K562 (cell line): ENCODE data around the gene FGFBP2. TPM values are rescaled to one million over a fixed set of nuclear protein-coding genes. Genes with fewer than 3 reads are reported as not detected.

Experiments
- ATAC-seq: fragments of 200-7000 bp; cut with Tn5 transposase; 3 replicates; pipeline ENCODE4 v1.9.1; 2020; ENCODE audit warnings: moderate library complexity
- BruUV-seq: library from RNA; stranded (reverse); fragments of 400-500 nt; replicated peaks from 2 replicates; lab custom pipeline; 2021; lab: Mats Ljungman, UMichigan
- CTCF ChIA-PET: fragments of 300-600 bp; formaldehyde crosslinking; extraction: SDS; loops from one replicate; lab custom pipeline; 2021; ENCODE audit warnings: low intra/inter-chr PET ratio; lab: Yijun Ruan, JAX
- POLR2A ChIA-PET: fragments of 300-600, 350-650 bp; sonication (Branson Sonifier 250); formaldehyde crosslinking; extraction: SDS; loops from one replicate; lab custom pipeline; 2021; ENCODE audit warnings: antibody characterized with exemption, inconsistent platforms; lab: Yijun Ruan, JAX
- DNase-seq, 4 experiments: peaks; one replicate each; pipeline versions ENCODE4 v3.0.0 to v3.0.0-alpha.2; 2011 to 2018; ENCODE audit warnings: low spot score in 3 of 4, mixed read lengths in 3 of 4; ENCODE audit errors: extremely low read depth in 1 of 4
- FAIRE-seq: peaks from 2 replicates; lab custom pipeline; 2011; peaks lifted over from hg19 to GRCh38; lab: Jason Lieb, UNC
- H2AFZ ChIP-seq: 2 replicates; pipeline ENCODE4 v1.6.0; 2011; ENCODE audit warnings: low read depth, low read length, control low read depth, inconsistent platforms
- H3K27ac ChIP-seq: fragments of 200-600 bp; 3 replicates; pipeline ENCODE4 v1.8.0; 2011; ENCODE audit warnings: low read depth, mild to moderate bottlenecking, control low read depth, inconsistent platforms, low read length, moderate library complexity, mixed read lengths; ENCODE audit errors: extremely low read depth
- H3K27me3 ChIP-seq, 2 experiments: fragments of 300-600 bp in 1 of 2; 2 replicates in 1 of 2; 3 replicates in 1 of 2; pipeline versions ENCODE4 v1.6.0 to v1.8.0; 2011; ENCODE audit warnings: inconsistent platforms in 2 of 2, low read length in 2 of 2, mild to moderate bottlenecking in 1 of 2, mixed read lengths in 1 of 2, moderate library complexity in 1 of 2; ENCODE audit not compliant: control insufficient read depth in 2 of 2, insufficient read depth in 2 of 2
- H3K36me3 ChIP-seq: fragments of 300-600 bp; 3 replicates; pipeline ENCODE4 v1.8.0; 2011; ENCODE audit warnings: mild to moderate bottlenecking, low read length, inconsistent platforms; ENCODE audit not compliant: control insufficient read depth, insufficient read depth
- H3K4me1 ChIP-seq, 2 experiments: fragments of 200-600 bp in 1 of 2; replicated peaks in 1 of 2; 2 replicates in 1 of 2; 3 replicates in 1 of 2; pipeline versions ENCODE4 v1.5.1 to v1.8.0; 2011; ENCODE audit warnings: inconsistent platforms in 2 of 2, low read length in 2 of 2, mild to moderate bottlenecking in 1 of 2, mixed read lengths in 1 of 2, moderate library complexity in 1 of 2; ENCODE audit not compliant: control insufficient read depth in 2 of 2, insufficient read depth in 2 of 2
- H3K4me2 ChIP-seq: 2 replicates; pipeline ENCODE4 v1.6.1; 2011; ENCODE audit warnings: low read length, control low read depth, inconsistent platforms, mixed read lengths; ENCODE audit not compliant: insufficient read depth
- H3K4me3 ChIP-seq: fragments of 200-600 bp; sonication (generic), shearing (Covaris generic); 2 replicates; pipeline ENCODE4 v1.5.1; 2016; ENCODE audit warnings: control low read depth, inconsistent platforms
- H3K79me2 ChIP-seq: fragments of 200-600 bp; 3 replicates; pipeline ENCODE4 v1.8.0; 2011; ENCODE audit warnings: low read length, inconsistent platforms; ENCODE audit not compliant: control insufficient read depth, insufficient read depth
- H3K9ac ChIP-seq, 2 experiments: 2 replicates each; pipeline versions ENCODE4 v1.6.0 to v1.6.1; 2011; ENCODE audit warnings: low read depth in 2 of 2, low read length in 2 of 2, control low read depth in 1 of 2, inconsistent platforms in 1 of 2, mild to moderate bottlenecking in 1 of 2, mixed read lengths in 1 of 2; ENCODE audit not compliant: insufficient read depth in 1 of 2
- H3K9me1 ChIP-seq: one replicate; pipeline ENCODE4 v1.6.0; 2011; ENCODE audit warnings: inconsistent platforms, mild to moderate bottlenecking, low read length, moderate library complexity; ENCODE audit not compliant: control insufficient read depth, insufficient read depth
- H3K9me3 ChIP-seq: replicated peaks from 2 replicates; pipeline ENCODE4 v1.5.1; 2011; ENCODE audit warnings: low read depth, low read length, inconsistent platforms; ENCODE audit not compliant: control insufficient read depth, insufficient read depth
- H4K20me1 ChIP-seq: replicated peaks from 2 replicates; pipeline ENCODE4 v1.6.1; 2011; ENCODE audit warnings: low read length, inconsistent platforms, mixed read lengths; ENCODE audit not compliant: control insufficient read depth, insufficient read depth
- BRD9 ChIP-seq: fragments of 450-650 bp; IDR thresholded peaks from 2 replicates; pipeline ENCODE4 v1.6.1; 2018; ENCODE audit warnings: low read depth; ENCODE audit not compliant: partially characterized antibody
- ESRRB ChIP-seq: fragments of 250-450 bp; sonication (Bioruptor Pico); IDR thresholded peaks from 2 replicates; pipeline ENCODE4 v1.5.0; 2020; ENCODE audit warnings: mild to moderate bottlenecking, moderate library complexity, borderline replicate concordance
- NR2C2 ChIP-seq, 2 experiments: fragments of 200-800 bp in 1 of 2; sonication (Bioruptor generic) in 1 of 2; sonication (generic) in 1 of 2; formaldehyde crosslinking in 1 of 2; IDR thresholded peaks; 2 replicates each; pipeline versions ENCODE4 v1.6.1 to v1.8.0; 2016 to 2022; ENCODE audit warnings: mild to moderate bottlenecking in 1 of 2, missing compliant biosample characterization in 1 of 2, missing genetic modification characterization in 1 of 2, missing genetic modification reagents in 1 of 2
- SNAPC5 ChIP-seq: fragments of 250-450 bp; sonication (Bioruptor Pico); IDR thresholded peaks from 2 replicates; pipeline ENCODE4 v1.8.0; 2021; ENCODE audit warnings: moderate library complexity, mild to moderate bottlenecking, inconsistent platforms
- TAF15 ChIP-seq: fragments of 200-400 bp; formaldehyde crosslinking; IDR thresholded peaks from 2 replicates; pipeline ENCODE4 v1.6.1; 2017; ENCODE audit warnings: mild to moderate bottlenecking, low read depth, low read length, moderate library complexity
- ZC3H8 ChIP-seq: fragments of 450-650 bp; IDR thresholded peaks from 2 replicates; pipeline ENCODE4 v1.6.1; 2017
- ZNF224 ChIP-seq: sonication (generic); formaldehyde crosslinking; IDR thresholded peaks from 2 replicates; pipeline ENCODE4 v1.8.0; 2022; ENCODE audit warnings: mild to moderate bottlenecking, missing genetic modification reagents
- ZNF239 ChIP-seq: fragments of 250-450 bp; sonication (Bioruptor Pico); IDR thresholded peaks from 2 replicates; pipeline ENCODE4 v1.4.0; 2020; ENCODE audit warnings: mild to moderate bottlenecking
- WGBS: fragments of 100-300 bp; shearing (Covaris generic); methylation state at CpG from one replicate; pipeline ENCODE4 v1.1.6; 2016; ENCODE audit warnings: low coverage, mixed read lengths; ENCODE audit not compliant: insufficient coverage; ENCODE audit errors: missing lambda C conversion rate; 5-methylcytosine and 5-hydroxymethylcytosine counted together
- in situ Hi-C: fragments of 300-500 bp; cut with MboI; formaldehyde crosslinking; loops from 4 replicates; pipeline ENCODE4 v1.15.0; 2018; ENCODE audit warnings: inconsistent platforms, mixed read lengths
- intact Hi-C: fragments of 100-400 bp; cut with micrococcal nuclease; formaldehyde crosslinking; loops from 2 replicates; pipeline ENCODE4 v1.14.2; 2022
- polyA plus RNA-seq, 8 experiments: library from polyadenylated mRNA; depleted of rRNA in 4 of 8; stranded (reverse) in 5 of 8; unstranded in 3 of 8; fragments of >200 nt; fragmentation: Nextera tagmentation in 2 of 8; fragmentation: Illumina TruSeq in 1 of 8; extraction: Ambion mirVana in 2 of 8; extraction: Trizol in 1 of 8; gene quantifications; 2 replicates each; pipeline versions ENCODE4 v1.2.1 to v1.2.3, GENCODE V29; 2011 to 2014; ENCODE audit warnings: inconsistent platforms in 1 of 8, missing spikeins in 1 of 8
- total RNA-seq, 7 experiments: library from RNA; depleted of rRNA in 6 of 7; stranded (reverse); fragments of >200 nt in 6 of 7; fragmentation: Illumina TruSeq in 2 of 7; extraction: Trizol in 2 of 7; gene quantifications; 2 replicates each; pipeline versions ENCODE4 v1.2.1 to v1.2.3, GENCODE V29; 2011 to 2021; ENCODE audit warnings: low replicate concordance in 1 of 7
- TF ChIP-seq, protein P1 (sequence below): fragments of 250-450 bp; sonication (Bioruptor Pico); IDR thresholded peaks from 2 replicates; pipeline ENCODE4 v1.4.0; 2020; ENCODE audit warnings: mild to moderate bottlenecking, moderate library complexity

The FGFBP2 gene
- total and polyA plus RNA-seq, 9 of the 15 experiments (the other 6 are each of a cell fraction or from before 2014, with no cell fraction given), result not detected

- Histone ChIP-seq H3K27ac (no peak overlapping the region), H3K4me1 (no peaks in the 10 kb centered on the region), H3K4me2 (no peak overlapping the region), H3K27me3 (peaks cover 8 to 14% of the 10 kb centered on the region in 2 experiments; a peak in 4 of 5 replicates), H3K79me2 (no peaks in the 10 kb centered on the region), H4K20me1 (no peaks in the 10 kb centered on the region), H2AFZ (no peak overlapping the region), H3K9me1 (no peaks in the 10 kb centered on the region), H3K36me3 (no peaks in the 10 kb centered on the region), H3K9ac (no peak overlapping the region), H3K4me3 (no peak overlapping the region), H3K9me3 (no peaks in the 10 kb centered on the region)
- no TSS peak for BruUV-seq
- ATAC-seq, result no peak
- intact Hi-C loops (no loop called here), in situ Hi-C loops (loop anchor here (10.0 kb wide), 1 partner anchor 203 kb away; no protein-coding TSS in a partner anchor)
- no peak for FAIRE-seq
- TF ChIP-seq ZNF239 (CRISPR knock-in tag) (no peak), ESRRB (CRISPR knock-in tag) (no peak), ZNF224 (CRISPR knock-in tag) (no peak), ZC3H8 (no peak), BRD9 (no peak), NR2C2 (CRISPR knock-in tag; IDR thresholded peaks at IDR 0.05) (no peak), NR2C2 (tag; IDR thresholded peaks at IDR 0.05) (no peak), TAF15 (no peak), SNAPC5 (CRISPR knock-in tag) (no peak)
- TF ChIP-seq, protein P1, sequence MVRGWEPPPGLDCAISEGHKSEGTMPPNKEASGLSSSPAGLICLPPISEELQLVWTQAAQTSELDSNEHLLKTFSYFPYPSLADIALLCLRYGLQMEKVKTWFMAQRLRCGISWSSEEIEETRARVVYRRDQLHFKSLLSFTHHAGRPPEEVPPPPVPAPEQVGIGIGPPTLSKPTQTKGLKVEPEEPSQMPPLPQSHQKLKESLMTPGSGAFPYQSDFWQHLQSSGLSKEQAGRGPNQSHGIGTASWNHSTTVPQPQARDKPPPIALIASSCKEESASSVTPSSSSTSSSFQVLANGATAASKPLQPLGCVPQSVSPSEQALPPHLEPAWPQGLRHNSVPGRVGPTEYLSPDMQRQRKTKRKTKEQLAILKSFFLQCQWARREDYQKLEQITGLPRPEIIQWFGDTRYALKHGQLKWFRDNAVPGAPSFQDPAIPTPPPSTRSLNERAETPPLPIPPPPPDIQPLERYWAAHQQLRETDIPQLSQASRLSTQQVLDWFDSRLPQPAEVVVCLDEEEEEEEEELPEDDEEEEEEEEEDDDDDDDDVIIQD, result no peak
- POLR2A ChIA-PET, result no interaction called here
- WGBS, result 0% methylated on average over 5 of the region's 5 CpGs
- CTCF ChIA-PET, result no interaction called here
- no peak for DNase-seq
Measured at GRCh38 chr4:16007471-16008095, 44.6 kb upstream of the FGFBP2 start.
